Activated B cell treated with CpG ODN at 0.5 μM for 24 hours (primary cell): Measurements from ENCODE around the gene BTBD7. TPM values are rescaled to one million over a fixed set of nuclear protein-coding genes. Genes with fewer than 3 reads are reported as not detected.

Experiments used
- ATAC-seq: fragments of 200-7000 bp; cut with Tn5 transposase; one replicate; pipeline ENCODE4 v1.10.0; 2021; ENCODE audit warnings: low read depth, mild to moderate bottlenecking, moderate library complexity
- CTCF ChIA-PET: fragments of 350-600 bp; sonication (Branson Sonifier 250); formaldehyde crosslinking; loops from one replicate; lab custom pipeline; 2021; ENCODE audit warnings: antibody characterized with exemption; lab: Charles Lee
- POLR2A ChIA-PET: fragments of 350-600 bp; sonication (Branson Sonifier 250); formaldehyde crosslinking; loops from one replicate; lab custom pipeline; 2021; ENCODE audit warnings: antibody characterized with exemption; lab: Charles Lee
- DNase-seq: peaks from one replicate; pipeline ENCODE4 v3.0.0; 2022
- H3K27ac Mint-ChIP-seq: one replicate; pipeline ENCODE4 v1.8.0; 2020; ENCODE audit warnings: mixed read lengths
- H3K27me3 Mint-ChIP-seq: one replicate; pipeline ENCODE4 v1.8.0; 2021; ENCODE audit warnings: mixed read lengths
- H3K36me3 Mint-ChIP-seq: one replicate; pipeline ENCODE4 v1.8.0; 2021; ENCODE audit warnings: low read depth, mixed read lengths
- H3K4me1 Mint-ChIP-seq: one replicate; pipeline ENCODE4 v1.8.0; 2021; ENCODE audit warnings: mixed read lengths
- H3K4me3 Mint-ChIP-seq: one replicate; pipeline ENCODE4 v1.8.0; 2020; ENCODE audit warnings: mild to moderate bottlenecking, mixed read lengths
- H3K9me3 Mint-ChIP-seq: one replicate; pipeline ENCODE4 v1.8.0; 2020; ENCODE audit warnings: mixed read lengths
- CTCF ChIP-seq: fragments of 200-600 bp; IDR thresholded peaks from one replicate; pipeline ENCODE4 v1.8.0; 2022; ENCODE audit warnings: antibody characterized with exemption, mild to moderate bottlenecking
- intact Hi-C: fragments of 100-400 bp; cut with micrococcal nuclease; formaldehyde crosslinking; loops from one replicate; pipeline ENCODE4 v1.15.1; 2024
- total RNA-seq: library from RNA; stranded (reverse); gene quantifications from 2 replicates; pipeline ENCODE4 v1.2.3, GENCODE V29; 2022

Gene BTBD7
- total RNA-seq, 1 donor from 2014 or later: 41.2 TPM

- peaks cover 1% of the 10 kb centered on the region for H3K36me3 Mint-ChIP-seq
- no peak for TF ChIP-seq CTCF
- ATAC-seq: no peak
- peaks cover 7% of the 10 kb centered on the region for H3K4me1 Mint-ChIP-seq
- H3K27me3 Mint-ChIP-seq: no peaks in the 10 kb centered on the region
- H3K9me3 Mint-ChIP-seq: peaks cover 7% of the 10 kb centered on the region
- POLR2A ChIA-PET: no interaction called here
- no peak for DNase-seq
- intact Hi-C loops: no loop called here
- no peak within 1 kb of the TSS for H3K4me3 Mint-ChIP-seq
- H3K27ac Mint-ChIP-seq: no peak within 1 kb of the TSS
- CTCF ChIA-PET: no interaction called here
These were observed 14.3 kb upstream of the BTBD7 start, which contains the start of gene COX8C for GRCh38 chr14:93346926-93347721. COX8C (plus strand) TSS chr14:93347182; CDS start chr14:93347269, 87 bp downstream.

GRCh38 chr14:93343797-93344196 is 11.0 kb upstream of the BTBD7 start:
- intact Hi-C loops: no loop called here
- H3K4me3 Mint-ChIP-seq: no peak overlapping the region
- ChIA-PET POLR2A (interaction anchor here (0.6 kb wide), 1 partner anchor 12 kb away, joined by 4 read pairs; no protein-coding TSS in a partner anchor), CTCF (no interaction called here)
- H3K4me1 Mint-ChIP-seq: peaks cover 7% of the 10 kb centered on the region
- H3K9me3 Mint-ChIP-seq: peaks cover 10% of the 10 kb centered on the region
- no peak for TF ChIP-seq CTCF
- no peak for ATAC-seq
- peaks cover 1% of the 10 kb centered on the region for H3K36me3 Mint-ChIP-seq
- H3K27me3 Mint-ChIP-seq: no peaks in the 10 kb centered on the region
- DNase-seq: no peak
- no peak overlapping the region for H3K27ac Mint-ChIP-seq

- ATAC-seq (no peak), DNase-seq (no peak)
- TF ChIP-seq CTCF: no peak
- Mint-ChIP-seq H3K27me3 (no peaks in the 10 kb centered on the region), H3K36me3 (peaks cover 1% of the 10 kb centered on the region), H3K4me3 (no peak overlapping the region), H3K4me1 (peaks cover 6% of the 10 kb centered on the region), H3K9me3 (peaks cover 10% of the 10 kb centered on the region), H3K27ac (no peak overlapping the region)
- POLR2A ChIA-PET: interaction anchor here (0.6 kb wide), 1 partner anchor 12 kb away, joined by 4 read pairs; no protein-coding TSS in a partner anchor
- intact Hi-C loops: no loop called here
- CTCF ChIA-PET: no interaction called here
These were observed 10.4 kb upstream of the BTBD7 start for GRCh38 chr14:93343266-93343665.

GRCh38 chr14:93337884-93338283 is 5.0 kb upstream of the BTBD7 start:
- Mint-ChIP-seq H3K27me3 (no peaks in the 10 kb centered on the region), H3K36me3 (peaks cover 6% of the 10 kb centered on the region), H3K4me3 (no peak overlapping the region), H3K4me1 (peaks cover 9% of the 10 kb centered on the region), H3K9me3 (peaks cover 16% of the 10 kb centered on the region), H3K27ac (no peak overlapping the region)
- ChIA-PET CTCF (no interaction called here), POLR2A (no interaction called here)
- ATAC-seq (no peak), DNase-seq (no peak)
- intact Hi-C loops: no loop called here
- no peak for TF ChIP-seq CTCF

GRCh38 chr14:93337143-93337753 is 4.4 kb upstream of the BTBD7 start:
- DNase-seq (no peak), ATAC-seq (no peak)
- H3K27me3 Mint-ChIP-seq: no peaks in the 10 kb centered on the region
- H3K27ac Mint-ChIP-seq: no peak overlapping the region
- H3K4me3 Mint-ChIP-seq: no peak overlapping the region
- H3K4me1 Mint-ChIP-seq: peaks cover 9% of the 10 kb centered on the region
- ChIA-PET CTCF (no interaction called here), POLR2A (no interaction called here)
- H3K9me3 Mint-ChIP-seq: peaks cover 10% of the 10 kb centered on the region
- H3K36me3 Mint-ChIP-seq: peaks cover 7% of the 10 kb centered on the region
- intact Hi-C loops: no loop called here
- no peak for TF ChIP-seq CTCF
